ENCODE measurements around the gene MTMR12. TPM values are rescaled to one million over a fixed set of nuclear protein-coding genes. Genes with fewer than 3 reads are reported as not detected.

The MTMR12 gene
- total and polyA plus RNA-seq, 2 of the 13 experiments (the other 11 are each of a cell fraction or from before 2014, with no cell fraction given): 23.4 to 36.6 TPM

GRCh38 chr5:32233696-32234447 is 78.9 kb downstream of the MTMR12 start (continued):
- no peak for TF ChIP-seq TERF1 (CRISPR knock-in tag; IDR thresholded peaks at IDR 0.05)
- peak; percentile 23; the same call in 1 of the 2 replicates for TF ChIP-seq ZBTB7A (CRISPR knock-in tag; IDR thresholded peaks at IDR 0.05)
- TF ChIP-seq TMF1 (CRISPR knock-in tag; IDR thresholded peaks at IDR 0.05; ENCODE audit: low read depth): no peak; the same call in 1 of the 2 replicates
- peak; percentile 91 for TF ChIP-seq GATAD2A (CRISPR knock-in tag; IDR thresholded peaks at IDR 0.05)
- no peak for TF ChIP-seq DR1 (CRISPR knock-in tag; IDR thresholded peaks at IDR 0.05)
- peak; percentile 16; the same call in 1 of the 2 replicates for TF ChIP-seq ZNF281 (CRISPR knock-in tag; IDR thresholded peaks at IDR 0.05; ENCODE audit: borderline replicate concordance)
- peak; percentile 52; the same call in 1 of the 2 replicates for TF ChIP-seq NCOA1 (CRISPR knock-in tag; IDR thresholded peaks at IDR 0.05)
- TF ChIP-seq ZNF891 (CRISPR knock-in tag; IDR thresholded peaks at IDR 0.05): no peak; the same call in 1 of the 2 replicates
- no peak for TF ChIP-seq CAMTA2 (CRISPR knock-in tag; IDR thresholded peaks at IDR 0.05; ENCODE audit: borderline replicate concordance)
- TF ChIP-seq HOXA7 (CRISPR knock-in tag; IDR thresholded peaks at IDR 0.05): no peak
- TF ChIP-seq ZNF597 (CRISPR knock-in tag; IDR thresholded peaks at IDR 0.05): no peak
- TF ChIP-seq ETV5 (CRISPR knock-in tag; IDR thresholded peaks at IDR 0.05; ENCODE audit: borderline replicate concordance): peak; percentile 72; the same call in 1 of the 2 replicates
- no peak for TF ChIP-seq ZNF512B (CRISPR knock-in tag; IDR thresholded peaks at IDR 0.05; ENCODE audit: borderline replicate concordance)
- no peak for TF ChIP-seq ZSCAN22 (CRISPR knock-in tag; IDR thresholded peaks at IDR 0.05)
- no peak for TF ChIP-seq ZFYVE20 (CRISPR knock-in tag; IDR thresholded peaks at IDR 0.05; ENCODE audit: borderline replicate concordance, low read depth)
- TF ChIP-seq MAX (IDR thresholded peaks at IDR 0.05): peak; percentile 95

Data from HepG2 (cell line).